Subcutaneous adipose tissue (tissue), 4 donors: Measurements from ENCODE around the gene SLC25A23. TPM values are rescaled to one million over a fixed set of nuclear protein-coding genes. Genes with fewer than 3 reads are reported as not detected.

Experiments used
- CTCF ChIP-seq: fragments of 450-650 bp; IDR thresholded peaks from one replicate; pipeline ENCODE4 v1.5.1; 2016; ENCODE audit warnings: low read depth, mild to moderate bottlenecking, control low read depth, antibody characterized with exemption, moderate library complexity
- total RNA-seq, 4 donors: library from RNA; depleted of rRNA; stranded (reverse); fragments of >200 nt; gene quantifications; one replicate each; pipeline ENCODE4 v1.1.0, GENCODE V29; 2016

SLC25A23 gene
- total RNA-seq, 4 donors from 2014 or later: 14.3 to 50.9 (median 23.9) TPM

GRCh38 chr19:6424939-6425731, 34.5 kb downstream of the SLC25A23 start:
- no peak for TF ChIP-seq CTCF

- no peak for TF ChIP-seq CTCF
These were observed 35.2 kb downstream of the SLC25A23 start, which contains the start of gene KHSRP for GRCh38 chr19:6424195-6424938. Gene KHSRP, minus strand, starts transcription at chr19:6424811. Its CDS starts 110 bp downstream, at chr19:6424701.

- TF ChIP-seq CTCF: no peak
These were observed 35.9 kb downstream of the SLC25A23 start for GRCh38 chr19:6423499-6424194.

- TF ChIP-seq CTCF: no peak
These were observed 38.2 kb downstream of the SLC25A23 start for GRCh38 chr19:6421075-6422014.

- no peak for TF ChIP-seq CTCF
These were observed 41.0 kb downstream of the SLC25A23 start for GRCh38 chr19:6418562-6418932.

- TF ChIP-seq CTCF: no peak
These were observed 41.7 kb downstream of the SLC25A23 start for GRCh38 chr19:6417713-6418561.
